ENCODE measurements around the gene SLC11A1. TPM values are rescaled to one million over a fixed set of nuclear protein-coding genes. Genes with fewer than 3 reads are reported as not detected.

Gene SLC11A1
- total and polyA plus RNA-seq, 7 donors = 0.96 to 3.9 (median 2.2) TPM

- TF ChIP-seq CTCF (IDR thresholded peaks at IDR 0.05) = no peak
- H3K27ac ChIP-seq = no peak overlapping the region
- no peaks in the 10 kb centered on the region for H3K27me3 ChIP-seq (ENCODE audit: insufficient read depth in 3 of 3, low read length in 2 of 3)
- DNase-seq (no peak), ATAC-seq (no peak)
- intact Hi-C loops (cut with DNase I) = loop anchor here (10.0 kb wide), 2 partner anchors 206 to 784 kb away; partner anchors contain the start of genes CNPPD1 (in 1 of the 2), RETREG2 (in 1 of the 2) and SLC23A3 (in 1 of the 2)
- H3K9me3 ChIP-seq = no peaks in the 10 kb centered on the region
- 86 to 93% (median 93%) methylated on average over 23 of the region's 23 CpGs for WGBS, 3 donors
- no peaks in the 10 kb centered on the region for H3K4me1 ChIP-seq
- no peaks in the 10 kb centered on the region for H3K36me3 ChIP-seq (ENCODE audit: insufficient read depth in 1 of 2, low read depth in 1 of 2)
- H3K4me3 ChIP-seq = no peak overlapping the region
These were observed 9.1 kb downstream of the SLC11A1 start for GRCh38 chr2:218391202-218391601.

DNA sequence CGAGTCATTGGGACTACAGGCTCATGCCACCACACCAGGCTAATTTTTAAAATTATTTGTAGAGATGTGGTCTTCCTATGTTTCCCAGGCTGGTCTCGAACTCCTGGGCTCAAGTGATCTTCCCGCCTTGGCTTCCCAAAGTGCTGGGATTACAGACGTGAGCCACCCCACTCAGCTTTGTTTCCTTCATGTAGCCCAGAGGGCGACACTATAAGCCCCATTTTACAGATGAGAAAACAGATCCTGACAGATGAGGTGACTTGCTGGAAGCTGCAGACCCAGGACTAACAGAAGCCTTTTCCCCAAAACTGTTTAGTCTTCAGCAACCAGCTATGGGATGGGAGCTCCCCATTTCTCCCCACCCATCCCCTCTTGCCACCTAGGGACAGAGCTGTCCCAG is 10.4 kb downstream of the SLC11A1 start:
- H3K9me3 ChIP-seq = no peaks in the 10 kb centered on the region
- no peak for TF ChIP-seq CTCF (IDR thresholded peaks at IDR 0.05)
- H3K36me3 ChIP-seq (ENCODE audit: insufficient read depth in 1 of 2, low read depth in 1 of 2) = no peaks in the 10 kb centered on the region
- intact Hi-C loops (cut with DNase I) = loop anchor here (10.0 kb wide), 2 partner anchors 208 to 782 kb away; partner anchors contain the start of genes CNPPD1 (in 1 of the 2), RETREG2 (in 1 of the 2) and SLC23A3 (in 1 of the 2)
- no peaks in the 10 kb centered on the region for H3K27me3 ChIP-seq (ENCODE audit: insufficient read depth in 3 of 3, low read length in 2 of 3)
- H3K27ac ChIP-seq = no peak overlapping the region
- DNase-seq (no peak), ATAC-seq (no peak)
- H3K4me3 ChIP-seq = no peak overlapping the region
- 90 to 95% (median 95%) methylated on average over 5 of the region's 5 CpGs for WGBS, 3 donors
- H3K4me1 ChIP-seq = peaks cover 4% of the 10 kb centered on the region

DNA sequence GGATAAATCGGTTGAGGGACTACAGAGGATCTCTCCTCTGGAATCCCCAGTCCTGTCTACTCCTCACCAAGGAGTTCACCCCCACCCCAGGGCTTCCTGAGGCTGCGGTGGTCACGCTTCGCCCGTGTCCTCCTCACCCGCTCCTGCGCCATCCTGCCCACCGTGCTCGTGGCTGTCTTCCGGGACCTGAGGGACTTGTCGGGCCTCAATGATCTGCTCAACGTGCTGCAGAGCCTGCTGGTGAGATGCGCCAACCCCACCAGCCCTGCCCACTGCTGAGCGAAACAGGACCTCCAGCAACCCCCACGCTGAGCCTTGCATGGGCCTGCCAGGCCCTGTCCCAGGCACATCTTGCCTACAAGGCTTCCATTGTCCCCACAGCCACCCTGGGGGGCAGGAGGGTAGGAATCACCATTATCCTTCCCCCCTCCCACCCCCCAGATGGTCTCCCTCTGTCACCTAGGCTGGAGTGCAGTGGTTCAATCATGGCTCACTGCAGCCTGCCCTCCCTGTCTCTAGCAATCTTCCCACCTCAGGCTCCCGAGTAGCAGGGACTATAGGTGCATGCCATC is 10.9 kb downstream of the SLC11A1 start:
- DNase-seq (no peak), ATAC-seq (no peak)

GRCh38 chr2:218393750-218394290 is 11.7 kb downstream of the SLC11A1 start:
- no peak for TF ChIP-seq CTCF (IDR thresholded peaks at IDR 0.05)
- Histone ChIP-seq H3K27me3 (ENCODE audit: insufficient read depth in 3 of 3, low read length in 2 of 3) (no peaks in the 10 kb centered on the region), H3K4me3 (no peak overlapping the region), H3K36me3 (ENCODE audit: insufficient read depth in 1 of 2, low read depth in 1 of 2) (no peaks in the 10 kb centered on the region), H3K9me3 (no peaks in the 10 kb centered on the region), H3K4me1 (peaks cover 11% of the 10 kb centered on the region), H3K27ac (no peak overlapping the region)
- intact Hi-C loops (cut with DNase I) = loop anchor here (10.0 kb wide), 2 partner anchors 209 to 781 kb away; partner anchors contain the start of genes CNPPD1 (in 1 of the 2), RETREG2 (in 1 of the 2) and SLC23A3 (in 1 of the 2)
- ATAC-seq (no peak), DNase-seq (no peak)
- 73 to 82% (median 80%) methylated on average over 8 of the region's 8 CpGs for WGBS, 3 donors

More for the DNA sequence above, 10.9 kb downstream of the SLC11A1 start:
- peaks cover 9% of the 10 kb centered on the region for H3K4me1 ChIP-seq
- H3K27me3 ChIP-seq (ENCODE audit: insufficient read depth in 3 of 3, low read length in 2 of 3) = no peaks in the 10 kb centered on the region
- no peak overlapping the region for H3K27ac ChIP-seq
- no peak overlapping the region for H3K4me3 ChIP-seq
- intact Hi-C loops (cut with DNase I) = loop anchor here (10.0 kb wide), 2 partner anchors 208 to 782 kb away; partner anchors contain the start of genes CNPPD1 (in 1 of the 2), RETREG2 (in 1 of the 2) and SLC23A3 (in 1 of the 2)
- WGBS, 3 donors = 73 to 76% (median 75%) methylated on average over 16 of the region's 16 CpGs
- no peaks in the 10 kb centered on the region for H3K36me3 ChIP-seq (ENCODE audit: insufficient read depth in 1 of 2, low read depth in 1 of 2)
- no peaks in the 10 kb centered on the region for H3K9me3 ChIP-seq
- no peak for TF ChIP-seq CTCF (IDR thresholded peaks at IDR 0.05)
